ENCODE results near the gene GOLPH3. TPM values are rescaled to one million over a fixed set of nuclear protein-coding genes. Genes with fewer than 3 reads are reported as not detected.

The GOLPH3 gene
- total and polyA plus RNA-seq, 11 donors, result 20.3 to 73.4 (median 44.0) TPM

- peaks cover 0 to 13% (median 0%) of the 10 kb centered on the region in 12 donors for H3K4me1 ChIP-seq
- H3K36me3 ChIP-seq, result peaks cover 0 to 78% (median 67%) of the 10 kb centered on the region in 9 donors
- H3K4me3 ChIP-seq, result no peak overlapping the region
- TF ChIP-seq, protein P1, sequence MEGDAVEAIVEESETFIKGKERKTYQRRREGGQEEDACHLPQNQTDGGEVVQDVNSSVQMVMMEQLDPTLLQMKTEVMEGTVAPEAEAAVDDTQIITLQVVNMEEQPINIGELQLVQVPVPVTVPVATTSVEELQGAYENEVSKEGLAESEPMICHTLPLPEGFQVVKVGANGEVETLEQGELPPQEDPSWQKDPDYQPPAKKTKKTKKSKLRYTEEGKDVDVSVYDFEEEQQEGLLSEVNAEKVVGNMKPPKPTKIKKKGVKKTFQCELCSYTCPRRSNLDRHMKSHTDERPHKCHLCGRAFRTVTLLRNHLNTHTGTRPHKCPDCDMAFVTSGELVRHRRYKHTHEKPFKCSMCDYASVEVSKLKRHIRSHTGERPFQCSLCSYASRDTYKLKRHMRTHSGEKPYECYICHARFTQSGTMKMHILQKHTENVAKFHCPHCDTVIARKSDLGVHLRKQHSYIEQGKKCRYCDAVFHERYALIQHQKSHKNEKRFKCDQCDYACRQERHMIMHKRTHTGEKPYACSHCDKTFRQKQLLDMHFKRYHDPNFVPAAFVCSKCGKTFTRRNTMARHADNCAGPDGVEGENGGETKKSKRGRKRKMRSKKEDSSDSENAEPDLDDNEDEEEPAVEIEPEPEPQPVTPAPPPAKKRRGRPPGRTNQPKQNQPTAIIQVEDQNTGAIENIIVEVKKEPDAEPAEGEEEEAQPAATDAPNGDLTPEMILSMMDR (IDR thresholded peaks at IDR 0.05), result no peak
- TF ChIP-seq POLR2A (IDR thresholded peaks at IDR 0.05), result no peak
- no peak for ATAC-seq
- H3K9me3 ChIP-seq, result no peaks in the 10 kb centered on the region
- no peak overlapping the region for H3K27ac ChIP-seq
- no peaks in the 10 kb centered on the region for H3K27me3 ChIP-seq
- DNase-seq, result no peak
- 76 to 89% (median 85%) methylated on average over 3 of the region's 3 CpGs for WGBS, 4 donors
- intact Hi-C loops (cut with DNase I), result no loop called here
These were observed 58.1 kb downstream of the GOLPH3 start for GRCh38 chr5:32115985-32116384.

DNA sequence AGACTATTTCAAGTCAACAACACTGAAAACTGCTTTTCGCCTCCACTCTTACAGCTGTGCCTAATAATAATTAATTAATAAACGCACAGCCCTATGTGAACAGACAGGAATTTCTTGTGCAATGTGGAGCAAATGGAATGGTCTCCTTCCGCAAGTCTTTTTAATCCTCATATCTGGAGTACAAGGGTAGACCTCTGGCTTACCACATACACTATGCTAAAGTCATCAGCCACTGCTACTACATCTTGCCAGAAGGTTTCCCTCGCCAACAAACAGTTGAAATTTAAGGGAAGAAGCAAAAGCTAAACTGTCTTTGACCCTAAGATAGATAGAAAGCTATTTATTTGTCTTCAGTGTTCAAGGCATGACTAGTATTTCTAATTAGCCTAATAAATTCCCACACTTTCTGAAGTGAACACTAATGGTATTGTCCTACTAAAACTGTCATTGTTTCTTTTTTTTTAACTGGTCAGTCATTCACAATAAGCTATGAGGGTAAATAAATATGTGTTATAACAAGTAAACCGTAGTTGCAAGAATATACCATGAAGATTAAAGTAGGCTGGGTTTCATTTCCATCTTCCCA, 63.9 kb downstream of the GOLPH3 start:
- Histone ChIP-seq H3K4me3 (no peak overlapping the region), H3K27ac (no peak overlapping the region), H3K36me3 (peaks cover 0 to 97% (median 84%) of the 10 kb centered on the region in 9 donors), H3K9me3 (no peaks in the 10 kb centered on the region), H3K27me3 (no peaks in the 10 kb centered on the region), H3K4me1 (peaks cover 0 to 7% (median 0%) of the 10 kb centered on the region in 12 donors)
- 87 to 93% (median 92%) methylated on average over 5 of the region's 5 CpGs for WGBS, 4 donors
- TF ChIP-seq, protein P1 (IDR thresholded peaks at IDR 0.05), result no peak
- no peak for TF ChIP-seq POLR2A (IDR thresholded peaks at IDR 0.05)
- ATAC-seq, result no peak
- no peak for DNase-seq
- intact Hi-C loops (cut with DNase I), result no loop called here

GRCh38 chr5:32109236-32109635, 64.9 kb downstream of the GOLPH3 start:
- H3K36me3 ChIP-seq, result peaks cover 0 to 100% (median 94%) of the 10 kb centered on the region in 9 donors
- 86 to 90% (median 88%) methylated on average over 10 of the region's 10 CpGs for WGBS, 4 donors
- intact Hi-C loops (cut with DNase I), result loop anchor here in 2 of 10 donors (5.0 kb wide), 1 partner anchor 63 kb away; the partner anchor contains the start of gene GOLPH3 (in 2 of the 2)
- no peaks in the 10 kb centered on the region for H3K27me3 ChIP-seq
- ATAC-seq (no peak), DNase-seq (no peak)
- TF ChIP-seq POLR2A (IDR thresholded peaks at IDR 0.05), result no peak
- TF ChIP-seq, protein P1 (IDR thresholded peaks at IDR 0.05), result no peak
- H3K27ac ChIP-seq, result no peak overlapping the region
- H3K4me1 ChIP-seq, result peaks cover 0 to 7% (median 0%) of the 10 kb centered on the region in 12 donors
- H3K9me3 ChIP-seq, result no peaks in the 10 kb centered on the region
- H3K4me3 ChIP-seq, result no peak overlapping the region

DNA sequence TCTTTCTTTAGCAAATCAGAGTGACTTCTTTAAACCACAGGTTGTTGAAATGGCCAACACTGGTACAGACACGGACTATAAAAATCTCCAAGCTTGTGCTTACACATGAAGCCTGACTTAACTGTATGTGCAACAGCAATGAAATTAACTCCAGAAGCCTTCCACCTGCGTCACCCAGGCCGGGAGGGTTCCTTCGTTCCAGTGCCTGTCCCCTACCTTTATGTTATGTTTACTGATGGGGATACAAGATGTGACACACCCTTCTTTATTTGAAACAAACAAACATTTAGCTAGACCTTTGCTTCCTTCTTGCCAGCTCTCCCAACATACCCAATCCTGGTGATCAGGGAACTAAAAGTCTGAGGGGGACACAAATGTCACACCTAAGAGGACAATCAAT, 66.0 kb downstream of the GOLPH3 start:
- Histone ChIP-seq H3K27ac (no peak overlapping the region), H3K27me3 (no peaks in the 10 kb centered on the region), H3K9me3 (no peaks in the 10 kb centered on the region), H3K4me1 (peaks cover 0 to 2% (median 0%) of the 10 kb centered on the region in 12 donors), H3K4me3 (no peak overlapping the region), H3K36me3 (peaks cover 0 to 100% (median 94%) of the 10 kb centered on the region in 9 donors)
- 79 to 88% (median 85%) methylated on average over 4 of the region's 4 CpGs for WGBS, 4 donors
- DNase-seq (no peak), ATAC-seq (no peak)
- intact Hi-C loops (cut with DNase I), result loop anchor here in 2 of 10 donors (5.0 kb wide), 1 partner anchor 64 kb away; the partner anchor contains the start of gene GOLPH3 (in 2 of the 2)
- no peak for TF ChIP-seq POLR2A (IDR thresholded peaks at IDR 0.05)
- TF ChIP-seq, protein P1 (IDR thresholded peaks at IDR 0.05), result no peak
